HepG2 (cell line): ENCODE data around the gene TBC1D4. TPM values are rescaled to one million over a fixed set of nuclear protein-coding genes. Genes with fewer than 3 reads are reported as not detected.
A peak's percentile ranks its signal among the peaks of the same experiment; 100 is the strongest.

ENCODE experiments used
- HMG20A ChIP-seq: IDR thresholded peaks from 2 replicates; pipeline ENCODE4 v1.6.1; 2016; ENCODE audit warnings: borderline replicate concordance
- MYNN ChIP-seq: sonication (generic); formaldehyde crosslinking; IDR thresholded peaks from 2 replicates; pipeline ENCODE4 v1.4.0; 2020; ENCODE audit warnings: mild to moderate bottlenecking, low read depth, missing genetic modification reagents
- NR2F6 ChIP-seq, 2 experiments: IDR thresholded peaks; 2 replicates each; pipeline ENCODE4 v1.6.1; 2016; ENCODE audit warnings: antibody characterized with exemption in 1 of 2, mild to moderate bottlenecking in 1 of 2
- POGZ ChIP-seq: sonication (generic); formaldehyde crosslinking; IDR thresholded peaks from 2 replicates; pipeline ENCODE4 v1.4.0; 2020; ENCODE audit warnings: mild to moderate bottlenecking, missing genetic modification reagents
- SETDB1 ChIP-seq: sonication (generic); formaldehyde crosslinking; IDR thresholded peaks from 2 replicates; pipeline ENCODE4 v1.5.1; 2020; ENCODE audit warnings: missing genetic modification reagents, mild to moderate bottlenecking, borderline replicate concordance
- SMYD3 ChIP-seq: sonication (generic); formaldehyde crosslinking; IDR thresholded peaks from 2 replicates; pipeline ENCODE4 v1.8.1; 2023; ENCODE audit warnings: mild to moderate bottlenecking, missing genetic modification reagents
- SOX13 ChIP-seq, 3 experiments: fragments of 450-650 bp in 1 of 3; sonication (generic) in 1 of 3; formaldehyde crosslinking in 1 of 3; IDR thresholded peaks in 2 of 3; conservative IDR thresholded peaks in 1 of 3; 2 replicates each; pipeline versions ENCODE4 v1.5.0 to v1.6.1; 2016 to 2020; ENCODE audit warnings: antibody characterized with exemption in 1 of 3, mild to moderate bottlenecking in 1 of 3, missing compliant biosample characterization in 1 of 3, missing genetic modification reagents in 1 of 3, moderate library complexity in 1 of 3
- SOX5 ChIP-seq: IDR thresholded peaks from 2 replicates; pipeline ENCODE4 v1.6.1; 2016; ENCODE audit warnings: borderline replicate concordance
- SPEN ChIP-seq: sonication (generic); formaldehyde crosslinking; IDR thresholded peaks from 2 replicates; pipeline ENCODE4 v1.5.1; 2020; ENCODE audit warnings: low read depth, mild to moderate bottlenecking, missing genetic modification reagents
- ZBTB20 ChIP-seq: sonication (generic); formaldehyde crosslinking; IDR thresholded peaks from 2 replicates; pipeline ENCODE4 v1.8.1; 2023; ENCODE audit warnings: missing genetic modification reagents, low read depth, mild to moderate bottlenecking, borderline replicate concordance
- ZNF24 ChIP-seq: fragments of 450-650 bp; IDR thresholded peaks from 2 replicates; pipeline ENCODE4 v1.6.1; 2017; ENCODE audit warnings: antibody characterized with exemption, mild to moderate bottlenecking
- ZNF331 ChIP-seq: sonication (generic); formaldehyde crosslinking; IDR thresholded peaks from 2 replicates; pipeline ENCODE4 v1.4.0; 2020; ENCODE audit warnings: missing genetic modification reagents
- ZNF724P ChIP-seq: sonication (generic); formaldehyde crosslinking; IDR thresholded peaks from 2 replicates; pipeline ENCODE4 v1.8.0; 2022; ENCODE audit warnings: missing genetic modification reagents, borderline replicate concordance
- ZSCAN20 ChIP-seq: sonication (generic); formaldehyde crosslinking; IDR thresholded peaks from 2 replicates; pipeline ENCODE4 v1.4.0; 2020; ENCODE audit warnings: missing genetic modification reagents, mild to moderate bottlenecking, borderline replicate concordance
- polyA plus RNA-seq, 8 experiments: library from polyadenylated mRNA; depleted of rRNA in 3 of 8; stranded (reverse) in 7 of 8; unstranded in 1 of 8; fragments of >200 nt; fragmentation: Illumina TruSeq in 4 of 8; extraction: Trizol in 4 of 8; gene quantifications; 2 replicates each; pipeline versions ENCODE4 v1.2.1 to v1.2.3, GENCODE V29; 2011 to 2016; ENCODE audit warnings: low read depth in 4 of 8, missing spikeins in 1 of 8, mixed read lengths in 1 of 8; ENCODE audit not compliant: insufficient read depth in 1 of 8
- total RNA-seq, 5 experiments: library from RNA; depleted of rRNA; stranded (reverse); fragments of >200 nt; fragmentation: Illumina TruSeq; extraction: Trizol; gene quantifications; 2 replicates each; pipeline ENCODE4 v1.2.3, GENCODE V29; 2016; ENCODE audit warnings: low read depth in 1 of 5
- TF ChIP-seq, protein P1 (sequence below): sonication (generic); formaldehyde crosslinking; conservative IDR thresholded peaks from 2 replicates; pipeline ENCODE4 v1.4.0; 2020; ENCODE audit warnings: mild to moderate bottlenecking, missing genetic modification reagents, moderate library complexity
- TF ChIP-seq, protein P2 (sequence below): IDR thresholded peaks from 2 replicates; pipeline ENCODE4 v1.6.1; 2016; ENCODE audit warnings: mild to moderate bottlenecking
- TF ChIP-seq, protein P3 (sequence below): IDR thresholded peaks from 2 replicates; pipeline ENCODE4 v1.4.0; 2020; ENCODE audit warnings: mild to moderate bottlenecking, missing genetic modification reagents
- TF ChIP-seq, protein P4 (sequence below): sonication (generic); formaldehyde crosslinking; IDR thresholded peaks from 2 replicates; pipeline ENCODE4 v1.4.0; 2020; ENCODE audit warnings: missing genetic modification reagents
- TF ChIP-seq, protein P5 (sequence below): IDR thresholded peaks from 2 replicates; pipeline ENCODE4 v1.6.1; 2012; ENCODE audit warnings: inconsistent platforms

Gene TBC1D4
- total and polyA plus RNA-seq, 2 of the 13 experiments (the other 11 are each of a cell fraction or from before 2014, with no cell fraction given): 35.9 to 64.4 TPM

- peak; percentile 79; the same call in 1 of the 2 replicates for TF ChIP-seq HMG20A
- TF ChIP-seq POGZ (CRISPR knock-in tag): 0 out of 2 replicates have a peak, but pooled peaks have one; percentile 41
- peak; percentile 57; the same call in 1 of the 2 replicates for TF ChIP-seq SOX5
- TF ChIP-seq NR2F6 (IDR thresholded peaks at IDR 0.05): peak; percentile 79
- TF ChIP-seq NR2F6 (CRISPR knock-in tag; IDR thresholded peaks at IDR 0.05): peak; percentile 48
- no peak for TF ChIP-seq ZNF724P (CRISPR knock-in tag)
- no peak for TF ChIP-seq SOX13 (IDR thresholded peaks at IDR 0.05)
- TF ChIP-seq SOX13 (CRISPR knock-in tag; conservative IDR thresholded peaks at IDR 0.05 in 1 of 2, IDR thresholded peaks at IDR 0.05 in 1 of 2): peak in 1 of 2 experiments; percentile 77; a peak in 2 of 4 replicates
- TF ChIP-seq, protein P1, sequence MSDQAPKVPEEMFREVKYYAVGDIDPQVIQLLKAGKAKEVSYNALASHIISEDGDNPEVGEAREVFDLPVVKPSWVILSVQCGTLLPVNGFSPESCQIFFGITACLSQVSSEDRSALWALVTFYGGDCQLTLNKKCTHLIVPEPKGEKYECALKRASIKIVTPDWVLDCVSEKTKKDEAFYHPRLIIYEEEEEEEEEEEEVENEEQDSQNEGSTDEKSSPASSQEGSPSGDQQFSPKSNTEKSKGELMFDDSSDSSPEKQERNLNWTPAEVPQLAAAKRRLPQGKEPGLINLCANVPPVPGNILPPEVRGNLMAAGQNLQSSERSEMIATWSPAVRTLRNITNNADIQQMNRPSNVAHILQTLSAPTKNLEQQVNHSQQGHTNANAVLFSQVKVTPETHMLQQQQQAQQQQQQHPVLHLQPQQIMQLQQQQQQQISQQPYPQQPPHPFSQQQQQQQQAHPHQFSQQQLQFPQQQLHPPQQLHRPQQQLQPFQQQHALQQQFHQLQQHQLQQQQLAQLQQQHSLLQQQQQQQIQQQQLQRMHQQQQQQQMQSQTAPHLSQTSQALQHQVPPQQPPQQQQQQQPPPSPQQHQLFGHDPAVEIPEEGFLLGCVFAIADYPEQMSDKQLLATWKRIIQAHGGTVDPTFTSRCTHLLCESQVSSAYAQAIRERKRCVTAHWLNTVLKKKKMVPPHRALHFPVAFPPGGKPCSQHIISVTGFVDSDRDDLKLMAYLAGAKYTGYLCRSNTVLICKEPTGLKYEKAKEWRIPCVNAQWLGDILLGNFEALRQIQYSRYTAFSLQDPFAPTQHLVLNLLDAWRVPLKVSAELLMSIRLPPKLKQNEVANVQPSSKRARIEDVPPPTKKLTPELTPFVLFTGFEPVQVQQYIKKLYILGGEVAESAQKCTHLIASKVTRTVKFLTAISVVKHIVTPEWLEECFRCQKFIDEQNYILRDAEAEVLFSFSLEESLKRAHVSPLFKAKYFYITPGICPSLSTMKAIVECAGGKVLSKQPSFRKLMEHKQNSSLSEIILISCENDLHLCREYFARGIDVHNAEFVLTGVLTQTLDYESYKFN (CRISPR knock-in tag): peak; percentile 80
- TF ChIP-seq ZNF24: no peak
- TF ChIP-seq ZSCAN20 (CRISPR knock-in tag): no peak
- no peak for TF ChIP-seq SETDB1 (CRISPR knock-in tag)
- no peak for TF ChIP-seq MYNN (CRISPR knock-in tag)
- TF ChIP-seq, protein P2, sequence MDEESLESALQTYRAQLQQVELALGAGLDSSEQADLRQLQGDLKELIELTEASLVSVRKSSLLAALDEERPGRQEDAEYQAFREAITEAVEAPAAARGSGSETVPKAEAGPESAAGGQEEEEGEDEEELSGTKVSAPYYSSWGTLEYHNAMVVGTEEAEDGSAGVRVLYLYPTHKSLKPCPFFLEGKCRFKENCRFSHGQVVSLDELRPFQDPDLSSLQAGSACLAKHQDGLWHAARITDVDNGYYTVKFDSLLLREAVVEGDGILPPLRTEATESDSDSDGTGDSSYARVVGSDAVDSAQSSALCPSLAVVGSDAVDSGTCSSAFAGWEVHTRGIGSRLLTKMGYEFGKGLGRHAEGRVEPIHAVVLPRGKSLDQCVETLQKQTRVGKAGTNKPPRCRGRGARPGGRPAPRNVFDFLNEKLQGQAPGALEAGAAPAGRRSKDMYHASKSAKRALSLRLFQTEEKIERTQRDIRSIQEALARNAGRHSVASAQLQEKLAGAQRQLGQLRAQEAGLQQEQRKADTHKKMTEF (CRISPR knock-in tag): 0 out of 2 replicates have a peak, but pooled peaks have one; percentile 15
- no peak for TF ChIP-seq SMYD3 (CRISPR knock-in tag)
- TF ChIP-seq SPEN (CRISPR knock-in tag): no peak
- TF ChIP-seq, protein P3, sequence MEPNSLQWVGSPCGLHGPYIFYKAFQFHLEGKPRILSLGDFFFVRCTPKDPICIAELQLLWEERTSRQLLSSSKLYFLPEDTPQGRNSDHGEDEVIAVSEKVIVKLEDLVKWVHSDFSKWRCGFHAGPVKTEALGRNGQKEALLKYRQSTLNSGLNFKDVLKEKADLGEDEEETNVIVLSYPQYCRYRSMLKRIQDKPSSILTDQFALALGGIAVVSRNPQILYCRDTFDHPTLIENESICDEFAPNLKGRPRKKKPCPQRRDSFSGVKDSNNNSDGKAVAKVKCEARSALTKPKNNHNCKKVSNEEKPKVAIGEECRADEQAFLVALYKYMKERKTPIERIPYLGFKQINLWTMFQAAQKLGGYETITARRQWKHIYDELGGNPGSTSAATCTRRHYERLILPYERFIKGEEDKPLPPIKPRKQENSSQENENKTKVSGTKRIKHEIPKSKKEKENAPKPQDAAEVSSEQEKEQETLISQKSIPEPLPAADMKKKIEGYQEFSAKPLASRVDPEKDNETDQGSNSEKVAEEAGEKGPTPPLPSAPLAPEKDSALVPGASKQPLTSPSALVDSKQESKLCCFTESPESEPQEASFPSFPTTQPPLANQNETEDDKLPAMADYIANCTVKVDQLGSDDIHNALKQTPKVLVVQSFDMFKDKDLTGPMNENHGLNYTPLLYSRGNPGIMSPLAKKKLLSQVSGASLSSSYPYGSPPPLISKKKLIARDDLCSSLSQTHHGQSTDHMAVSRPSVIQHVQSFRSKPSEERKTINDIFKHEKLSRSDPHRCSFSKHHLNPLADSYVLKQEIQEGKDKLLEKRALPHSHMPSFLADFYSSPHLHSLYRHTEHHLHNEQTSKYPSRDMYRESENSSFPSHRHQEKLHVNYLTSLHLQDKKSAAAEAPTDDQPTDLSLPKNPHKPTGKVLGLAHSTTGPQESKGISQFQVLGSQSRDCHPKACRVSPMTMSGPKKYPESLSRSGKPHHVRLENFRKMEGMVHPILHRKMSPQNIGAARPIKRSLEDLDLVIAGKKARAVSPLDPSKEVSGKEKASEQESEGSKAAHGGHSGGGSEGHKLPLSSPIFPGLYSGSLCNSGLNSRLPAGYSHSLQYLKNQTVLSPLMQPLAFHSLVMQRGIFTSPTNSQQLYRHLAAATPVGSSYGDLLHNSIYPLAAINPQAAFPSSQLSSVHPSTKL (CRISPR knock-in tag): peak; percentile 84
- peak; percentile 42; the same call in 1 of the 2 replicates for TF ChIP-seq ZNF331
- TF ChIP-seq, protein P4, sequence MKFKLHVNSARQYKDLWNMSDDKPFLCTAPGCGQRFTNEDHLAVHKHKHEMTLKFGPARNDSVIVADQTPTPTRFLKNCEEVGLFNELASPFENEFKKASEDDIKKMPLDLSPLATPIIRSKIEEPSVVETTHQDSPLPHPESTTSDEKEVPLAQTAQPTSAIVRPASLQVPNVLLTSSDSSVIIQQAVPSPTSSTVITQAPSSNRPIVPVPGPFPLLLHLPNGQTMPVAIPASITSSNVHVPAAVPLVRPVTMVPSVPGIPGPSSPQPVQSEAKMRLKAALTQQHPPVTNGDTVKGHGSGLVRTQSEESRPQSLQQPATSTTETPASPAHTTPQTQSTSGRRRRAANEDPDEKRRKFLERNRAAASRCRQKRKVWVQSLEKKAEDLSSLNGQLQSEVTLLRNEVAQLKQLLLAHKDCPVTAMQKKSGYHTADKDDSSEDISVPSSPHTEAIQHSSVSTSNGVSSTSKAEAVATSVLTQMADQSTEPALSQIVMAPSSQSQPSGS (CRISPR knock-in tag): peak; percentile 31; the same call in 1 of the 2 replicates
- TF ChIP-seq ZBTB20 (CRISPR knock-in tag): no peak
- TF ChIP-seq, protein P5, sequence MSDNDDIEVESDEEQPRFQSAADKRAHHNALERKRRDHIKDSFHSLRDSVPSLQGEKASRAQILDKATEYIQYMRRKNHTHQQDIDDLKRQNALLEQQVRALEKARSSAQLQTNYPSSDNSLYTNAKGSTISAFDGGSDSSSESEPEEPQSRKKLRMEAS: 0 out of 2 replicates have a peak, but pooled peaks have one; percentile 19
Observed at GRCh38 chr13:75440100-75440499, 41.9 kb downstream of the TBC1D4 start (continued).
